ENCODE measurements around the gene GHRL. TPM values are rescaled to one million over a fixed set of nuclear protein-coding genes. Genes with fewer than 3 reads are reported as not detected.

The GHRL gene
- polyA plus RNA-seq, 4 donors: 1.5 to 4.5 (median 2.7) TPM

DNA sequence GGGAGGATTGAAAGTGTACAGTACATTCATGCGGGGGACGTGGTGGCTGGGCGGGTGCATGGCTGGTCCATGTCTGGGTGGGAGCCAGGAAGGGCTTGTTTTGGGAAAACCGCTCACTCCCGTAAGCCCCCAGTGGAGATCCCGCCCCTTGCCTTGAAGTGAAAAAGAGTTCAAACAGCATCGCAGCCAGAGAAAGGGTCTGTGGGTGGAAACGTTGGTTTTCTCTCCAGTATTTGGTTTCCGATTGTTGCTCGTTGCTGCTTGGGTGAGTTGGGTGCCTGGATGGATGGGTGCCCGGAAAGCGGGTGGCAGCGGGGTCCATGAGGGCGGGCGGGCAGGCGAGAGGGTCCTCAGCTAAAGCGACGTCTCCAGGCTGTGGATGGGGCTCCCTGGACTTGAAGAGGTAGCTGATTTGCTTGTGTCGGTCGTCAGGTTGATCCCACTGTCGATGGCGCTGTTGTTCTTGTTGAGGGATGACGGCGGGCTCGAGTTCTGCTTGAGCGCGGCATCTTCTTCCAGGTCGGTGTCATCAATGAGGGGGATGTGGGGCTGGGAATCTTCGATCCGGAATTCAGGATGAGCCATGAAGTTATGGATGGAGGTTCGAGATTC lies 35.8 kb upstream of the GHRL start:
- DNase-seq (ENCODE audit: low read depth in 4 of 4, low spot score in 3 of 4): no peak

DNA sequence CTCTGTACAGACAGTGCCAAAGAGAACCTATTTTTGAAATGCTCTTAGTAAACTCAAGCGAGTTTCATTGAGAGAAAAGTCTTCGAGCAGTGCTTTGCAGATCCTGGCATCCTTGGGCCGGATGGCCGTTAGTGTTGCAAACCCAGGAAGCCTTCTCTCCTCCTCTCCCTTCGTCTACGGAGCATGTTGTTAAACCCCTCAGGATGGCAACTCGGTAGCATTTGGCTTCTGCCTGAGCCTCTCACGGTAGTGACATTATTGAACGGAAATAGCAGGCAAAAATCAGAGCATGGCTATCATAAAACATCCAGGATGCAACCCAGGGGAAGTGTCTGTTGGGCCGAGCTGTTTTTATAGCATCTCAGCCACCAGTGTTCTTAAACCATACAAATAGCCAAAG lies 34.8 kb upstream of the GHRL start:
- no peak for DNase-seq (ENCODE audit: low read depth in 4 of 4, low spot score in 3 of 4)

DNA sequence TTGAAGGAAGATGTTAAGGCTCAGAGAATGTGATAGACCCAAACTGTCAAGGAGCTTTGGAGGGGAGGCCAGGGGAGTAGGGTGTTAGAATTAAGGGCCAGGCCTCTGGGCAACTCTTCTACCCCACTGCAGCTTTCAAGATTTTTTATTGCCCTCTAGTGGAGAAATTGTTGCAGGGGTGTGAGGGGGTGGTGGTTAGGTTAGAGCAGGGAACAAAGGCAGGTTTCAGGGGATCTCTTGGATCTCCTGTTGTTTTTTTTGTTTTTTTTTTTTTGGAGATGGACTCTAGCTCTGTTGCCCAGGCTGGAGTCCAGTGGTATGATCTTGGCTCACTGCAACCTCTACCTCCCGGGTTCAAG lies 29.6 kb upstream of the GHRL start:
- no peak for DNase-seq (ENCODE audit: low read depth in 4 of 4, low spot score in 3 of 4)

DNA sequence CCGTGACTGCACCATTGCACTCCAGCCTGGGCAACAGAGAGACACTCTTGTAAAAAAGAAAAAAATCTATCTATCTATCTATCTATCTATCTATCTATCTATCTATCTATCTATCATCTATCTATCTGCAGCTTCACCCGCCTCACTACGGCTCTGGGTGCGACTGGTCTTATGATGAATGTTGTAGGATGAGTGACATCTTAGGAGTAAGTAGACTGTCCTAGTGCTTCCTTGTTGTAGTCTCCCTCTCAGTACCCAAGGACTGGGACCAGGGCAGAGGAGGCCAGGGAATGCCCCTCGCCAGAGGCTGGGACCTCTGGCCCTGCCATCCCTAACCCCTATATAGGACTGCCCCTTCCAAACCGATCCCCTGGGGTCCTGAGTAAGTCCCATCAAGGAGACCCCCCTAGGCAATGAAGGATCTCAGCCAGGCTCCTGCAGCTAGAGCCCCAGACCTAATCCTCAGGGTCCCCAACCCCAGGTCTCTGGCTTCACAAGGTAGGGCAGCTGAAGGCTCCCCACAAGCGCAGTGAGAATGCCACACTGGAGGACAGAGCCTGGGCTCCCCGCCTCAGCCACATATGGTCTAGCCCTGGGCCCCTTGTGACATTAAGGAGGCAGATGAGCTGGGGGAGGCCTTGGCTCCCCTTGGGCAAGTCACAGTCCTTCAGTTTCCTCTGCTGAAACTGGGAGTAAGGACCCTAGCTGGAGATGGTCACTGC lies 29.0 kb upstream of the GHRL start:
- no peak for DNase-seq (ENCODE audit: low read depth in 4 of 4, low spot score in 3 of 4)

DNA sequence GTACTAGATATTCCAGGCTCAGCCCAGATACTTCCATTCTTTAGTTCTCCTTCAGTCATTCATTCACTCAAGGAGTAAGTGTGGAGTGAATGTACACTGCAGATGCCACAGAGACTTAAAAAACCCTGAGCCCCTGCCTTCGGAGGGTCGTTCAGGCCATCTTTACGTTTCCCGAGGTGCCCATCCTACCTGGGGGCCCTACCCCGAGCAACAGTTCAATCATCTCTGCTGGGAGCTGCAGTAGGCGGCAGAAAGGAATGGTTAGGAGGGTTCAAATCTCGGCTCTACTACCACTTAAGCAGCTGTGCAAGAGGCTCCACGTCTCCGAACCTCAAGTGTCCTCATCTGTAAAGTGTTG lies 27.6 kb upstream of the GHRL start:
- no peak for DNase-seq (ENCODE audit: low read depth in 4 of 4, low spot score in 3 of 4)

DNA sequence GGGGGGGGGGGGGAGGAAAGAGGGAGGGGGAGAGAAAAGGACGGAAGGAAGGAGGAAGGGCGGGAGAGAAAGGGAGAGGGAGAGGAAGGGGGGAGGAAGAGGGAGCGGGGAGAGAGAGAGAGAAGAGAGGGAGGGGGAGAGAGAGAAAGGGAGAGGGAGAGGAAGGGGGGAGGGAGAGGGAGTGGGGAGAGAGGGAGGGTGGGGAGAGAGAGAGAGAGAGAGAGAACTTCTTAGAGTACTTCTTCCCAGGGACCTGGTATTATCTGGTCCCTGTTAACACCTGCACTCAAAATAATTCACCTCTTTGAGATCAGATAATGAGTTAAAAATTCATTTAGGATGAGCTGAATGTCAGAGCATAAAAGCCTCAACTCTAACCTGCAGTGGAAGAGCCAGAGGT lies 27.1 kb upstream of the GHRL start:
- DNase-seq (ENCODE audit: low read depth in 4 of 4, low spot score in 3 of 4): no peak

DNA sequence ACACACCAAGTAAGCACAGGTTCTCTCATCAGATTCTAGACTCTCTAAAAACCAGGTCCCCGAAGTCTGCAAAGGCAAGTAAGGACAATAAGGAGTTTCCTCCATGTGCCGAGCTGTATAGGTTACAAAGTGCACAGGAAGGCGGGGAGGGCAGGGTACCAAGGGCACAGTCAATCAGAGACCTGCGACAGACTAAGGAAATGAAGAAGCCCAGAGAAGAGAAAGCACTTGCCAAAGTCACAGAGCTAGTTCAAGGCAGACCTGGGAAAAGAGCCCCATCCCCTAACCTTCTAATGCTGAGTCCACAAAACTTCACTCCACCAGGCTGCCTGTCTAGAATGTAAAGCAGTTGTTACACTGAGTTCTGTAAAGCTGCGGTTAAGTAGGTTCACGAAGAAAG lies 26.5 kb upstream of the GHRL start:
- no peak for DNase-seq (ENCODE audit: low read depth in 4 of 4, low spot score in 3 of 4)

DNA sequence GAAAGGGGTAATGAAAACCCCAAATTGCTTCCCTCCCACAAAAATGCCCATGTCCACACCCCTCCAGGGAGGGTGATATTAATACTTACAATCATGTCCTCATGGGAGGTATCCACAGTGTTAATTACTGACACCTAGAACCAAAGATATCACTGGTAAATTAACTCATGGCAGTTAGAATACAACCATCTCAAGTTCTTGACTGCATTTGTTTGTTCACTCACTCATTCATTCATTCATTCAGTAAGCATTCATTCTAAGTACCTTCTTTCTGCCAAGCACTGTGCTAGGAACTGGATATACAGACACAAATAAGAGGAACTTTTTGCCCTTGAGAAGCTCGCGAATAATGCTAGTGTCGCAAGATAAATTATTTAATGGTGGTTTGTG lies 25.2 kb upstream of the GHRL start:
- DNase-seq (ENCODE audit: low read depth in 4 of 4, low spot score in 3 of 4): no peak

DNA sequence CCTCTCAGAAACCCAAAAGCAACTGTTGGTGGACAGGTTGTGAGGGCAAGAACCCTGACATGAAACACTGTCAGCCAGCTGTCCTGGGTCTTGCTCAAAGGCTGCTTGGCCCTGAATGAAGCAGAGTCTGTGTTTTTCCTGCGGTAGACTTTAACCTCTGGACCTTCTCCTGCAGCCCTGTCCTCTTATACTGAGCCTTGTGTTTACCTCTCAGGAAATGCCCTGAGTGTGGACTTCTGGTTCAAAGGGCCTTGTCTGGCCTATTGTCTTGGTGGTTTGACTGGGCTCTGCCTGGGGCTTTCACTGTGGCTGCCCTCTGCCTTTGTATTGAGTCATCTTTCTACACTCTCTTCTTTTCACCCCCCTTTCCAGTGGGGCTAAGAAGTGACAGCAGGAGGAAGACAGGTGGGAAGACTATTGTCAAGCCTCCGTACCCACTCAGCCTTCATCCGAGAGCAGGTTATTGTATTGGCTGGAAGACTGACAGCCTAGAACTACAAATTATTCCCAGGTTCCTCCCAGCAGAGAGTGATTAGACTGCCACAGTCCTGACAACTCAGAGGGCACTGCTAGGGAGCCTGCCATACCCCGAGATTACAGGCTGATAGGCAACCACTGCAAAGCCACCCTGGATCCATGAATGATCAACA lies 24.7 kb upstream of the GHRL start:
- DNase-seq (ENCODE audit: low read depth in 4 of 4, low spot score in 3 of 4): no peak

DNA sequence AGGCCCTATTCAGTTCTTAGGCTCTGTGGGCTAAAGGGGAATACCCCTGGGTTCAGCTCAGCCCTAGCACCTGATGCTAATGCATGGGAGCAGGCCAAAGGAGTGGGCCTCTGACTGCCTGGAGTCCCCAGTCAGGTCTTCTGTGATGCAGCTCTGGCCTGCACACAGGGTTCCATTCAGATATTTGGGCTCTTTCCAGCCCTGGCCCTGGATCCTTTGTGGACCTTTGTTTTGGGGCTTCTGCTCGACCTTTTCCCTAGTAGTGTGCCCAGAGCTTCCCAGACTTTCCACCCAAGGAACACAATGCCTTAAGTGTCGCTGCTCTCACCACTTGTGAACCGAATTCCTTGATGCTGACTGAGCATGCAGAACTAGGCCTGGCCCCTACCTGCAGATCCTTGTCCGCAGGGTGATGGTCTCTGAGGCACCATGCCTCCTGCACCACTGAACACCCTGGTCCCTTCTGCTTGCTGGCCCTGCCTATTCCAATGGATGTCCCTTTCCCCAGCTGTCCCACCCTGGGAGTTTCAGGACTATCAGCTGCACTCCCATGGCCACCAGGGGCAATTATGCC lies 23.1 kb upstream of the GHRL start:
- no peak for DNase-seq (ENCODE audit: low read depth in 4 of 4, low spot score in 3 of 4)

DNA sequence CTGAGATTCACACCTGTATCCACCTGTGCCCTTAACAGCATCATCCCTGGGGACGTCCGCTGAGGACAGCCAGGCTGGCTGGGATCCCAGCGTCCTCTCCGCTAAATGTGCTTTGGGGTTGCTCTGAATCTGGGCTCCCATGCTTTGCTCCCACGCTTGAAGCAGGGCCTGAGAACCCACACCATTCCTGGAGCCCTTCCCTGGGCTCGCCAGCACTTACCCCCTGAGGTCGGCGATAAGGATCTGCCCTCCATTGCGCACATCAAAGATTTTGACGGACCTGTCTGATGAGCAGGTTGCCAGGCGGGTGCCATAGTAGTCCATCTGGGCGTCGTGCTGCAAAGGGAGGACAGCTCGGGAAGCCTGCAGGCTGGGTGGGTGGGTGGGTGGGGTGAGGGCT lies 22.4 kb upstream of the GHRL start:
- DNase-seq (ENCODE audit: low read depth in 4 of 4, low spot score in 3 of 4): no peak

DNA sequence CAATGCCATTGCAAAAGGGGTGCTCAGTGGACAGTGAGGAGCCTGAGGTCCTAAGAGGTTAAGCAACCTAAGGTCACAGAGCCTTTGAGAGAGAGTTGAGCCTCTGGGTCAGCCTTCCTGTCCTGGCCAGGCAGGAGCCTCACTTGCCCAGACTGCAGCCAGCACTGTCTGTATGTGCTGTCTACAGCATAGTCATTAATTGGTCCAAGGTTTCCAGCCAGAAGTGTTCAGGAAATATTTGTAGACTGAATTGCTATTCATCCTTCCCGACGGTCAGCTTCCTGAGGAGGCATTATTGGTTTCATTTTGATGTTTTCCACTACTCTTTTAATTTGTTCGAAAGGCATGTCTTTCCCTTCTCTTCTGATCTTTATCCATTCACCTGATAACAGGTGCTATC lies 20.1 kb upstream of the GHRL start:
- no peak for DNase-seq (ENCODE audit: low read depth in 4 of 4, low spot score in 3 of 4)

DNA sequence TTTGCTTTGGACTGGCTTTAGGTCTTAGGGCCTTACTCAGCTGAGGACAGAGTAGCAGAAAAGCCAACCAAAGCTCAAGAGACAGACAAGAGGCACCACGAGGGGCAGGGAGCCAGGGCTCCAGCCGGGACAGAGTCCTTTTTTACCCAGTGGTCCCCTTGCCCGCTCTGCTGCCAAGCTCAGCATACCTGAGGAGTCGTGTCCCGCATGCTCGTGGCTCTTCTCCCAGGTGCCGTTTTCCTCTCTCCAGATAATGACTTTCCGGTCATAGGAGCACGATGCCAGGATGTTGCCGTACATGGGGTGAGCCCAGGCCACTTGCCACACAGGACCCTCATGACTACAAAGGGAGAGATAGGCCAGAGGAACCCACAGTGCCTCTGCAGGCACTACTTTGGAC lies 19.6 kb upstream of the GHRL start:
- DNase-seq (ENCODE audit: low read depth in 4 of 4, low spot score in 3 of 4): no peak

DNA sequence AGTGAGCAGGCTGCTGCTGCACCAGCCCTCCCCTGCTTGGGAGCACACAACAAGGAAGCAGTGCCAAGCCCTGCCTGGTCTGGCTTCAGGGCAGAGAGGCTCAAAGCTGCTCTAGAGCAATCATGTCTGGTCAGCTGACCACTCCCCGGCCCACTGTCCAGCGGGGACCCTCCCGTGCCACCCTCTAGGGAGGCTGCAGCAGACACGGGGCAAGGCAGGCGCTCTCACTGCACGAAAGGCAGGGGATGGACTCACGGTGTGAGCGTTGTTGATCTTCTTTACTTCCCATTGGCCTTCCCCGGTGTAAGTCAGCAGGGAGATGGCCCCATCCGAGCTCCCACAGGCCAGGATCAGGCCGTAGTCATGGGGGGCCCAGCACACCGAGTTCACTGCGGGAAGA lies 19.0 kb upstream of the GHRL start:
- DNase-seq (ENCODE audit: low read depth in 4 of 4, low spot score in 3 of 4): no peak

DNA sequence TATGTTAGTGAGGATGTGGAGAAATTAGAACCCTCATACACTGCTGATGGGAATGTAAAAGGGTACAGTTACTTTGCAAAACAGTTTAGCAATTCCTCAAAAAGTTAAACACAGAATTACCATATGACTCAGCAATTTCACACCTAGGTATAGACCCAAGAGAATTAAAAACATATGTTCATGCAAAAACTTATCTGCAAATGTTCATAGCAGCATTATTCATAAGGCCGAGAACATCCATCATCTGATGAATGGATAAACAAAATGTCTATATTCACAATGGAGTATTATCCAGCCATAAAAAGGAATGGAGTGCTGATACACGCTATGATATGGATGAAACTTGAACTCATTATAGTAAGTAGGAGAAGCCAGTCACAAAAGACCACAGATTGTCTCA lies 17.8 kb upstream of the GHRL start:
- no peak for DNase-seq (ENCODE audit: low read depth in 4 of 4, low spot score in 3 of 4)

DNA sequence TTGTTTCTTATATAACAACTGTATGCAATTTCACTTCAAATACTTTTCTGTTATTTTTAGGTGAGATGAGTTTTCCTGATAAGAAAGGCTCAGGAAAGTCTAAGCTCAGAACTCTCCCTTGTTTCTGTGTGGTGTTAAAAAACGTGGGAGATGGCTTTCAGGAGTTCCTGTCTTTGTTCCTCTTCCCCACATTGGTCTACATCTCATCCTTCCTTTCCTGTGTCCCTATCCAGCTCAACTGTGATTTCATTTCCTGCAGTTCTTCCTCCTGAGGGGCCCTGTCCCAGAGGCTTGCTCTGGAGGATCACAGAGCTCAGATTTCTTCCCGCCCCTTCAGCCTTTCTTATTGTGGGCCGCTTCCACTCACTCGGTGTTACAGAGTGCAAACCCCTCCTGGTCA lies 17.0 kb upstream of the GHRL start:
- no peak for DNase-seq (ENCODE audit: low read depth in 4 of 4, low spot score in 3 of 4)

DNA sequence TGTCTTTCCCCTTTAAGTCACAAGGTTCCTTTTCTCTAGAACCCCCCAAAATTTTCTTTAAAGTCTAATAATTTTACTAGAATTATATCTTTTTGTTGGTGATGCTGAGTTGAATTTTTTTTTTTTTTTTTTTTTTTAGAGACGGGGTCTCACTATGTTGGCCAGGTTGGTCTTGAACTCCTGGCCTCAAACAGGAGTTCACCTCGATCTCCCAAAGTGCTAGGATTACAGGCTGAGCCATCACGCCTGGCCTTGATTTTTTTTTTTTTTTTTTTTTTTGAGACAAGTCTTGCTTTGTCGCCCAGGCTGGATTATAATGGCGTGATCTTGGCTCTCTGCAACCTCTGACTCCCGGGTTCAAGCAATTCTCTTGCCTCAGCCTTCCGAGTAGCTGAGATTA lies 15.9 kb upstream of the GHRL start:
- DNase-seq (ENCODE audit: low read depth in 4 of 4, low spot score in 3 of 4): no peak

DNA sequence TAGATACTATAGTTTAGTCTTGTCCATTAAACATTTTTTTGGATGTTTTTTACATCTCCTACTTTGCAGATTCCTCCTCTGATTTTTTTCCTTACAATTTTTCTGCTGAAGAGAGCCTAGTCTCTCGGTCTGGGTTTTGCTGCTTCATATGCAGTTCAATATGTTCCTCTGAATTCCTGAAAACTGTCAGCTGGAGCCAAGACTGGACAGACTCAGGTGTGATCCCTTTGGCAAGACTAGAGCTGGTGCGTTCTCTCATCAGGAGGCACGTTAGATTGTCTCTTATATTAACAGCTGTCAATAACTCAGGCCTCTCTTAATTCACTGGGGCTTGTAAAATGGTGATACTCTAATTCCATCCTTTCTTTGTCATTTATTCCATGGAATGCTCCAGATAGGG lies 13.4 kb upstream of the GHRL start:
- no peak for DNase-seq (ENCODE audit: low read depth in 4 of 4, low spot score in 3 of 4)

DNA sequence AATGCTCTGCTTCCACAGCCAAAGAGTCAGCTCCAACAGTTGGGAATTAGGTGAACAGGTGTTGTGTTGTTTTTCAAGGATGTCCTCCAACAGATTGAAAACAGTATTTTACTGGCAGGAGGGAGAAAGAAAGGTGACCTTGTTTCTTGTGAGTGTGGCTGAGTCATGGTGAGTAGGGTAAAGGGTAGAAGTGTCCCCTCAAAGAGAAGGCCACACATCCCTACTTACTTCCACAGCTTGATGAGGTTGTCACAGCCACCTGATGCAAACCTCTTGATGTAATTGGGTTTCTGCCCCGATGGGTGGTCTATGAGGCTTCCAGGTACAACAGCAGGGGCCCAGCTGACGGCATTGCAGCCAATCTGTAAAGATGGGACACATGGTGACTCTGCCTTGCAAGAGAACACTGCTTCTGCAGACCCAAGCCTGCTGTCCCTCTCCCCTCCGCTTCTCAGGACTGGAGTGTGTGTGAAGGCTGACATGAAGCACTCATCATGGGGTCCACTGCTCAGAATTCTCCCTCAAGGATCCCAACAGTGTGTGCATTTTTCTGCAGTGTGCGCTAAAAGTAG lies 12.7 kb upstream of the GHRL start:
- no peak for DNase-seq (ENCODE audit: low read depth in 4 of 4, low spot score in 3 of 4)

DNA sequence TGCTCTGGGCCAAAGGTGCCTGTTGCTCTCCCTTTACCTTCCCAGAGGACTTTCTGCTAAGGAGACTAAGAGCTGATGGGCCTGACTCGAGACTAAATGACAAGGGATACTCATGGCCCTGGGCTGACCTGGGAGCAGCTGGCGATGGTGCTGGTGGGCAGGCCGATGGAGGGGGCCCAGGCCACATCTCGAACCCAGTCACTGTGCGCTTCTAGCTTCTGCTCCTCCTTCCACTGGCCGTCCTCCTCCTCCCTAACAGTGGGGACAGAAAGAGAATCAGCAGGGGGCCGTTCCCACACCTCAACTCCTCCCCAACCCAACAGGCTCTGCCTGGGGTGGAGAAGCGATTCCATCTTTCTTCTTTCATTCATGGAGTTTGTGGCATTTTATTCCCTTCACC lies 12.2 kb upstream of the GHRL start:
- DNase-seq (ENCODE audit: low read depth in 4 of 4, low spot score in 3 of 4): no peak

DNA sequence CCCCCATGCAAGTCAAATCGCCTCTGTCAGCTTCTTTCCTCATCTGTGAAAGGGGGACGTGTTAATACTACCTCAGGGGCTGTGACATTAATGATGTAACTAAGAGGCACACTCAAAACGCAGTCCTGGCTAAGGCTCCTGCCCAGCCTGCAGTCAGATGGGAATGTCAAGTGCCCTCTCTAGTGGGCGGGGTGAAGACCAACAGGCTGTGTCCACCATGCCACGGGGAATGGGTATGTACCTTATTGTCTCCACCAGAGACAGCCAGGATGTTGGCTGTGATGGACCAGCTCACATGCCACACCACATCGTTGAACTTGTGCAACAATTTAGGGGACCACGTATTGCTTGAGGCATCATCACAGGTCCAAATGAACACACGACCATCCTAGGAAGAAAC lies 11.0 kb upstream of the GHRL start:
- DNase-seq (ENCODE audit: low read depth in 4 of 4, low spot score in 3 of 4): no peak

DNA sequence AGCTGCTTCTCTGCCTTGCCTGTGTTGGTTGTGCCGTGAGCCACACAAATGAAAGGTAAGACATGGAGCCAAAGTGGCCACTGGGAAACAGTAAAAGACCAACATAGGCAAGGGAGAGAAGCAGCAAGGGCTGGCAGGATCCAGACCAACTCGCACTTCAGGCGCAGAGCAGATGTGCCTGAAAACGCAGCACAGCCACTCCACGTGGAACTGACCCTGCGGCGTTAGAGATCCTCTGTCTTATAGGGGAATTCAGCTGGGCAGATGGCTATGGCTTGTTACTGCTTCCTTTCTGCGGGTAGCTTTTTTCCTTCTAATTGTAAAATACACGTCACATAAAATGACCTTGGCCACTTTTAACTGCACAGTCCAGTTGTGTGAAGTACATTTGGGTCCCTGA lies 10.4 kb upstream of the GHRL start:
- DNase-seq (ENCODE audit: low read depth in 4 of 4, low spot score in 3 of 4): no peak

All from left renal pelvis (tissue), 4 donors.